PC-3 (cell line): Measurements from ENCODE around the gene FGFRL1.

ENCODE experiments used
- EZH2 ChIP-seq: fragments of 300-600 bp; sonication (generic); IDR thresholded peaks from one replicate; pipeline ENCODE4 v1.6.1; 2017; ENCODE audit warnings: antibody characterized with exemption, mild to moderate bottlenecking, low read length; ENCODE audit not compliant: unreplicated experiment
- EZH2phosphoT487 ChIP-seq: fragments of 300-600 bp; sonication (generic); IDR thresholded peaks from 2 replicates; pipeline ENCODE4 v1.6.1; 2018; ENCODE audit warnings: mild to moderate bottlenecking, antibody characterized with exemption, low read length, borderline replicate concordance
- TF ChIP-seq, protein P1 (sequence below): fragments of 300-600 bp; sonication (generic); conservative IDR thresholded peaks from 2 replicates; pipeline ENCODE4 v1.5.1; 2017; ENCODE audit warnings: antibody characterized with exemption, low read depth, mild to moderate bottlenecking, low read length

DNA sequence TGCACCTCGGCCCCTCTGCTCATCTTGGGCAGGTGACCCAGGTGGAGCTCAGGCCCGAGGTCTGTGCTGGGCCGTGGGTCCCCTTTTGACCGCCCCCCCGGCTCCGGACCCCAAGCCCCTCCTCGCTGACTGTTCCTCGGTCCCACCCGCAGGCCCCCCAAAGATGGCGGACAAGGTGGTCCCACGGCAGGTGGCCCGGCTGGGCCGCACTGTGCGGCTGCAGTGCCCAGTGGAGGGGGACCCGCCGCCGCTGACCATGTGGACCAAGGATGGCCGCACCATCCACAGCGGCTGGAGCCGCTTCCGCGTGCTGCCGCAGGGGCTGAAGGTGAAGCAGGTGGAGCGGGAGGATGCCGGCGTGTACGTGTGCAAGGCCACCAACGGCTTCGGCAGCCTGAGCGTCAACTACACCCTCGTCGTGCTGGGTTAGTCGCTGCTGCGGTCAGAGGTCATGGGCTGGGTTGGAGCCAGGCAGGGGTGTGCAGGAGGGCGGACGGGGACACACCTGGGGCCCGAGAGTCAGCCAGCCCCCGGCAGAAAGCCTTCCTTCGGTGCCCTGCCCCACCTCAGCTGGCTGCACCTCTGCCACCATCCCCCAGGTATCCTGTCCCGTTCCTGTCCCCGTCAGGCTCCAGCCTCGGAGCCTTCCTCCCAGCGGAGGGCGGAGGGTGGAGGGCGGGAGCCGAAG is 10.8 kb downstream of the FGFRL1 start:
- TF ChIP-seq, protein P1, sequence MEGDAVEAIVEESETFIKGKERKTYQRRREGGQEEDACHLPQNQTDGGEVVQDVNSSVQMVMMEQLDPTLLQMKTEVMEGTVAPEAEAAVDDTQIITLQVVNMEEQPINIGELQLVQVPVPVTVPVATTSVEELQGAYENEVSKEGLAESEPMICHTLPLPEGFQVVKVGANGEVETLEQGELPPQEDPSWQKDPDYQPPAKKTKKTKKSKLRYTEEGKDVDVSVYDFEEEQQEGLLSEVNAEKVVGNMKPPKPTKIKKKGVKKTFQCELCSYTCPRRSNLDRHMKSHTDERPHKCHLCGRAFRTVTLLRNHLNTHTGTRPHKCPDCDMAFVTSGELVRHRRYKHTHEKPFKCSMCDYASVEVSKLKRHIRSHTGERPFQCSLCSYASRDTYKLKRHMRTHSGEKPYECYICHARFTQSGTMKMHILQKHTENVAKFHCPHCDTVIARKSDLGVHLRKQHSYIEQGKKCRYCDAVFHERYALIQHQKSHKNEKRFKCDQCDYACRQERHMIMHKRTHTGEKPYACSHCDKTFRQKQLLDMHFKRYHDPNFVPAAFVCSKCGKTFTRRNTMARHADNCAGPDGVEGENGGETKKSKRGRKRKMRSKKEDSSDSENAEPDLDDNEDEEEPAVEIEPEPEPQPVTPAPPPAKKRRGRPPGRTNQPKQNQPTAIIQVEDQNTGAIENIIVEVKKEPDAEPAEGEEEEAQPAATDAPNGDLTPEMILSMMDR = no peak
- TF ChIP-seq EZH2phosphoT487 = no peak
- TF ChIP-seq EZH2 = no peak
